Mammary epithelial cell (primary cell): ENCODE measurements around the gene TSFM.

Experiments used
- EZH2 ChIP-seq: IDR thresholded peaks from 2 replicates; pipeline ENCODE4 v1.6.1; 2012; ENCODE audit warnings: low read length, inconsistent platforms, borderline replicate concordance
- TF ChIP-seq, protein P1 (sequence below), 2 donors: IDR thresholded peaks in 1 of 2; conservative IDR thresholded peaks in 1 of 2; 2 replicates each; pipeline ENCODE4 v1.5.1; 2011 to 2012; ENCODE audit warnings: inconsistent platforms in 2 of 2, low read length in 2 of 2, mild to moderate bottlenecking in 2 of 2, control low read depth in 1 of 2, low read depth in 1 of 2; ENCODE audit not compliant: insufficient read depth in 1 of 2; ENCODE audit errors: extremely low read depth in 1 of 2

GRCh38 chr12:57841445-57841844 is 58.9 kb downstream of the TSFM start:
- TF ChIP-seq, protein P1, sequence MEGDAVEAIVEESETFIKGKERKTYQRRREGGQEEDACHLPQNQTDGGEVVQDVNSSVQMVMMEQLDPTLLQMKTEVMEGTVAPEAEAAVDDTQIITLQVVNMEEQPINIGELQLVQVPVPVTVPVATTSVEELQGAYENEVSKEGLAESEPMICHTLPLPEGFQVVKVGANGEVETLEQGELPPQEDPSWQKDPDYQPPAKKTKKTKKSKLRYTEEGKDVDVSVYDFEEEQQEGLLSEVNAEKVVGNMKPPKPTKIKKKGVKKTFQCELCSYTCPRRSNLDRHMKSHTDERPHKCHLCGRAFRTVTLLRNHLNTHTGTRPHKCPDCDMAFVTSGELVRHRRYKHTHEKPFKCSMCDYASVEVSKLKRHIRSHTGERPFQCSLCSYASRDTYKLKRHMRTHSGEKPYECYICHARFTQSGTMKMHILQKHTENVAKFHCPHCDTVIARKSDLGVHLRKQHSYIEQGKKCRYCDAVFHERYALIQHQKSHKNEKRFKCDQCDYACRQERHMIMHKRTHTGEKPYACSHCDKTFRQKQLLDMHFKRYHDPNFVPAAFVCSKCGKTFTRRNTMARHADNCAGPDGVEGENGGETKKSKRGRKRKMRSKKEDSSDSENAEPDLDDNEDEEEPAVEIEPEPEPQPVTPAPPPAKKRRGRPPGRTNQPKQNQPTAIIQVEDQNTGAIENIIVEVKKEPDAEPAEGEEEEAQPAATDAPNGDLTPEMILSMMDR (conservative IDR thresholded peaks at IDR 0.05 in 1 of 2, IDR thresholded peaks at IDR 0.05 in 1 of 2; ENCODE audit: extremely low read depth in 1 of 2, insufficient read depth in 1 of 2, low read depth in 1 of 2, low read length in 2 of 2), result no peak
- TF ChIP-seq EZH2, result no peak
